GM19468 (cell line): ENCODE results near the gene ARFRP1.
"Not testable (repeated sequence)": the region's sequence is repeated elsewhere in the genome, so short reads cannot be mapped to it uniquely, and the experiment has no call there.

Source experiments
- ATAC-seq: cut with Tn5 transposase; IDR thresholded peaks from one replicate; pipeline ENCODE4 v1.9.1; 2021; ENCODE audit warnings: mild to moderate bottlenecking, moderate library complexity, moderate number of reproducible peaks; ENCODE audit not compliant: unreplicated experiment; ENCODE audit errors: extremely low read depth

ARFRP1 gene

DNA sequence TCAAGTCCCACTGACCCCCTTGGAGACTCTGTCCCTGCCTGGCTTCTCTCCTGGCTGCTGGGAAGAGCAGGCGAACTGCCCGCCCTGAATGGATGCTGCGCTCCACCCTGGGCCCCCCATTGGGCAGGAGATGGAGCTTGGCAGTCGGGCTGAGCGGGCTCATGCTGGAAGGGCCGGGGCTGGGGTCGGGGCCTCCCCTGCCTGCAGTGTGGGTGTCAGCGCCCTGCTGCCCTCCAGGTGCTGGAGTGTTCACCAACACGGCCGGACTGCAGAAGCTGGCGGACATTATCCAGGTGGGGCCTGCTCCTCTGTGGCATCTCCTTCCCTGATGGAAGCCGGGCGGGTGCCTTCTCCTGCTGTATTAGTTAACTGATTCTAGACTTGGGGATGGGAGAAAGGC, 27.3 kb downstream of the ARFRP1 start:
- no peak for ATAC-seq

DNA sequence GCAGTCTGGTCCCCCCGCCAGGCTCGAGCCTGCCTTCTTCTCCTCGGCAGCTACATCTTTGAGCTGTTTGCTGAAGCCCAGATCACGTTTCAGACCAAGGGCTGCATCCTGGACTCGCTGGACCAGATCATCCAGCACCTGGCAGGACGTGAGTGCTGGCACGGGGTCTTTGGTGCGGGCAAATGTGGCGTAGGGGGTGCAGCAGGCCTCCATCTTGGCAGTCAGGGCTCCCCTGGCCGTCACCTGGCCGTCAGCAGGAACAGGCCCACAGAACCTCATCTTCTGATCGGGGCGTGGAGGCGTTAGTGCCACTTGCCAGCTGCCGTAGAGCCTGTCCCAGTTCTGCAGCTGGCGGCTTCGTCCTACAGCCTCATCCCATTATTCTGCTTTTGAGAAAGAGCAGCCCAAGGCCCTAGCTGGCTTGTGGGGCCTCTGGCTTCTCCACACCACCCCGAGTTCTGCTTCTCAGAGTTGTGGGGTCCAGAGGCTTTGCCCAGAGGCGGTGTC, 27.9 kb downstream of the ARFRP1 start:
- ATAC-seq = no peak

DNA sequence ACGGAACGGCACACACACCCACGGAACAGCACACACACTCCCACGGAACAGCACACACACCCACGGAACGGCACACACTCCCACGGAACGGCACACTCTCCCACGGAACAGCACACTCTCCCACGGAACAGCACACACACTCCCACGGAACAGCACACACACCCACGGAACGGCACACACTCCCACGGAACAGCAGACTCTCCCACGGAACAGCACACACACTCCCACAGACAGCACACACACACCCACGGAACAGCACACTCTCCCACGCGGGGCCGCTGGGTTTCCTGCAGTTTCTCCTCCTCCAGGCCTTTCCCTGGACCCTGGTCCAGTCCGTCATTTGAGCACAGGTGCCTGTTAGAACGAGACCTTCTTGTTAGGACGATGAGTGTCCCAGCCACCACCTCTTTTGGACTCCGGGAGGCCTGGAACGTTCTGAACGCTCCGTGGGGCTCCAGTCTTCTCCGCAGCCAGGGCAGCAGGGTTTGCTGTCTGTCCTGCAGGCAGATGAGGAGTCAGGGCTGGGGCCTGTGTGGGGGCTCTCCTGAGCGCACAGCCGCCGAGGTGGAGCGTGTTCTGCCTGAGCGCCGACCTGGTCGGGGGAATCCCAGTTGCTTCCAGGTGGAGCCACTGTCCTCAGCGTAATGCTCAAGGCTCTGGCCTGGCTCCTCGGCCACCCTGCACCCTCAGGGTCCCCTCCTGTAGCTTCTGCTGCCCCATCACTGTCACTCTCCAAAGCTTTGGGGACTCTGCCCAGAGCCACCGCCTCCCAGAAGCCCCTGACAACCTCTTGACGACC, 28.9 kb downstream of the ARFRP1 start:
- no peak for ATAC-seq

DNA sequence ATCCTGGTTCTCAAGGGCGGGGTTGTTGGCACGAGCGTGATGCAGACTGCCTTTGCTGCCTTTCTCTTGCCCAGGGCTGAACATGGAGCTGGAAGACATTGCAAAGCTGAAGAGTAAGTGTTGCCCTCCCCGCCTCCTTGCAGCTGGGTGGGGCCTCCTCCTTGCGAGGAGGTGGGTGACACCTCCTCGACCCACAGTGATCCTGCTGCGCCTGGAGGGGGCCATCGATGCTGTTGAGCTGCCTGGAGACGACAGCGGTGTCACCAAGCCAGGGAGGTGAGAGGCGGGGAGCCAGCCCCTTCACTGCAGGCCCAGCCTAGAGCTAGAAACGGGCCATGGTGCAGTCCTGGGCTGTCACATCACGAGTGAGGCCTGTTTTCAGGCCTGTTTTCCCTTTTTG, 29.7 kb downstream of the ARFRP1 start:
- no peak for ATAC-seq

DNA sequence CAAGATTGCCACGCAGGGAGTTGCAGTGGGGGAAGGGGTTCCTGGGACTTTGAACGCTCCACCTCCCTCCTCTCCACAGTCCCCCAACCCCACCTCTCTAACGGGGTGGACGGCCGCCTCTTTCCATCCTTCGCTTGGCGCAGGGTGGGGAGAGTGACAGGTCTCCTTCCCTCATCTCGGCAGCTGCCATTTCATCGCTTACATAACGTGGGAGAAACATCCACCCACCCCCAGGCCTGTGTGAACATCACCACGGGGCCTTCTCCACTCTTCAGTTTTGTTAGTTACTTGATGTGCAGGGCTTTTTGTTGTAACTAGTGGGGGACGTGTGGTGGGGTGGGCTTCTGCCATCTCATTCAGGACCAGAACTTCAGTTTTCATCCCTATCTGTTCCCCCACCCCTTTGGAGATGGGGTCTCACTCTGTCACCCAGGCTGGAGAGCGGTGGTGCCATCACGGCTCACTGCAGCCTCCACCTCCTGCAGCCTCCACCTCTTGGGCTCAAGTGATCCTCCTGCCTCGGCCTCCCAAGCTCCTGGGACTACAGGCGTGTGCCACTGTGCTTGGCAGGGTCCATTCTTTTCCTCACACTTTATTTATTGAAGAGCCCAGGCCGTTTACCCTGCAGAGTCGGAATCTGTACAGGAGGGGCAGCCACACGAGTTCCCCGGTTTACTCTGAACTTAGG, 32.0 kb downstream of the ARFRP1 start:
- no peak for ATAC-seq

DNA sequence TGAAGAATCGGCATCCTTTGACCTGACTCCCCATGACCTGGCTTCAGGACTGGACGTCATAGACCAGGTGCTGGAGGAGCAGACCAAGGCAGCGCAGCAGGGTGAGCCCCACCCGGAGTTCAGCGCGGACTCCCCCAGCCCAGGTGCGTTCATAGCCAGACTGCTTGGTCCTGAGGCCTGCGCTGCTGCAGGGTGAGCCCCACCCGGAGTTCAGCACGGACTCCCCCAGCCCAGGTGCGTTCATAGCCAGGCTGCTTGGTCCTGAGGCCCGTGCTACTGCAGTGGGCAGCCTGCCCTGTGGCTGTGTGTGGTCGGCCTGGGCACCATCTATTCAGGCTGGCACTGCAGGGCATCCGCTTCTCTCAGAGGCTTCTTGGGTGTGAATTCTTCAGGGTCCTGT, 33.8 kb downstream of the ARFRP1 start:
- no peak for ATAC-seq

DNA sequence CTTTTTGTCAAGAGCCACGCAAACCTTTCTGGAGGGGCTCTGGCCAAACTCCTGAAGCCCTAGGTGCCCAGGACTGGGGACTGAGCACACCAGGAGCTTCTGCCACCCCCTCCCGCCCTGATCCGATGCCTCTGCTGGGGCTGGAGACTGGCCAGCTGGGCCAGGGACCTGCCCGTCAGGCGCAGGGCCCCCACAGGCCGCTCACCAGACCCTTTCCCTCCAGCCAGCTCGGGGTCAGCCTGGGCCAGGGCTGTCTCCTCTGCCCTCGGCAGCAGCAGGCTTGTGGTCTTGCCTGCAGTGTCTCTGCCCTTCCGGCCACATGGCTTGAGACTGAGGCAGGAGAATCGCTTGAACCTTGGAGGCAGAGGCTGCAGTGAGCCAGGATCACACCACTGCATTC, 35.1 kb downstream of the ARFRP1 start:
- no peak for ATAC-seq

DNA sequence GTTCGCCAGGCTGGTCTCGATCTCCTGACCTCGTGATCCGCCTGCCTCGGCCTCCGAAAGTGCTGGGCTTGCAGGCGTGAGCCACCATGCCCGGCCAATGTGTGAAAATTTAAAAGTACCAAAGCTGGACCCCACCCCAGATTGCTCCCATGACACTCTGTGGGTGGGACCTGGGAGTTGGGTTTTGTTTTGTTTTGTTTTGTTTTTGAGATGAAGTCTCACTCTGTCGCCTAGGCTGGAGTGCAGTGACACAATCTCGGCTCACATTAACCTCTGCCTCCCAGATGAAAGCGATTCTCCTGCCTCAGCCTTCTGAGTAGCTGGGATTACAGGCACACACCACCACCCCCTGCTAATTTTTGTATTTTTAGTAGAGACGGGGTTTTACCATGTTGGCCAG, 36.1 kb downstream of the ARFRP1 start:
- ATAC-seq = not testable (repeated sequence)

DNA sequence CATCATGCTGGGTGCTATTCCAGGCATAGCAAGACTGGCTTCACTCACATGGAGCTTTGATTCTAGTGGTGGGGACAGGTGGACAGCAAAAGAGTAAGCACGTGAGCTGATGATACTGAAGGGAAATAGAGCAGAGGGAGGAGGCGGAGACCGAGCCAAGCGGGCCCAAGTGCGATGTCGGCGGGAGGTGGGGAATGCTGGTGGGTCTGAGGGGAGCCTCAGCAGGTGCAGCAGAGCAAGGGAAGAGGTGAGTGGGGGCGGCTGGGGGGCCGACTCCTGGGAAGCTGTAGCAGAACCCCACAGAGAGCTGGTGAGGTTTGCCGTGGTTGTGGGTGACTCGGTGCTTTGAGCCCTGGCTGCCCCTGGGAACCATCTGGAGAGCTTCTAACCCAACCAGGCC, 39.4 kb downstream of the ARFRP1 start:
- no peak for ATAC-seq

DNA sequence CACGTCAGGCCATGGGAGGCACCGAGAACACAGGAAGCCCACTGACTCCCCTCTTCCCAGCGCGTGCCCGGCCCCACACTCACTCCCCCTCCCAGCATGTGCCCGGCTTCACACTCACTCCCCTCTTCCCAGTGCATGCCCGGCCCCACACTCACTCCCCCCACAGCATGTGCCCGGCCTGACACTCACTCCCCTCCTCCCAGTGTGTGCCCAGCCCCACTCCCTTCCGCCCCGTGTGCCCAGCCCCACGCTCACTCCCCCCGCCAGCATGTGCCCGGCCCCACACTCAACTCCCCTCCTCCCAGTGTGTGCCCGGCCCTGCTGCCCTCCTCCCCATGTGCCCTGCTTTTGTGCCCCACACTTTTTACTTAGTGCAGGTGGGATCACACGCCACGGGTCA, 39.9 kb downstream of the ARFRP1 start:
- no peak for ATAC-seq

DNA sequence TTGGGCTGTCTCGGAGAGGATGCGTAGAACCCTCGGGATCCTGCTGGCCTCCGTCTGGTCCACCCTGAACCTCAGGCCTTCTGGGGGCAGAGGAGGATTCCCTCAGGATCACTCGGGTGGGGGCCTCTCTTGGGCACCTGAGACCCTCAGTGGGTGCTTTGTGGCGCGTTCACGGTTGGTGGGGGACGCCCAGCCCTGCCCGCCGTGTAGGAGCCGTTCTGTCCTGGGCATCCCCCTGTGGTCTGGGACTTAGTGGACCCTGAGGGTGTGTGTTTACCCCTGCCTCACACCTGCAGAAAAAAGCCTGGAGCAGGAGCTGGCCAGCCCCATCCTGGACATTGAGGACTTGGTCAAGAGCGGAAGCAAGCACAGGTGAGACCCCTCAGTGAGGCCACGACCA, 42.1 kb downstream of the ARFRP1 start:
- ATAC-seq = no peak

DNA sequence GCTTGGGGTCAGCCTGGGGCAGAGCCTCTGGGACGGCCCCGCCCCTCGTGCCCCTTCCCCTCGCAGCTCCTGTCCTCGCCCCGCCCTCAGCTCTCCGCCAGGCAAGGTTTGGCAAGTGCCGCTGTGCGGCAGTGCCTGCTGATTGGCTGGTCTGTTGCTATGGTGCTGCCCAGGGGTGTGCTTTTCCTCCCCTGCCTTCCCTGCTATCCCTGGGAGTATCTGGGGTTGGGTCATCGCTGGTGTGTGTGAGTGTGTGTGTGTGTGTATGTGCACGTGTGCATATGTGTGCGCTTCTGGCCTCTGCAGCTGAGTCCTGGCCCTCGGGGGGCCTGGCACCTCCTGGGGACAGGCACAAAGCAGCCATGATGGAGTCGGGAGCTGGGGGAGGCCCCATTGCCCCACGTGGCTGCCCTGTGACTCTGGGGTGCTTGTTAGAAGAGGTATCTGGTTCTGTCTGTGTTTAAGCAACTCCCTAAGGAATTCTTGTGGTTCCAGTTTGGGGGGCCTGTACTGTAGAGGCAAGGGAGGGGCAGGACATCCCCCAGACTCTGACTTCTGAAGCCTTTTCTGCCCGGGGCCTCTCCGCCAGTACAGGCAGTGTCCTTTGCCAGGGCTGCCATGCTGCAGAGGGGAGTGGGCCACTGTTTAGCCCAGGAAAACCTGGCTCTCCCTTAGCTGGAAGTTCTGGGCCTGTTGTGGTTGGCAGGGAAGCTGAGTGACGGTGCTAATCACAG, 42.7 kb downstream of the ARFRP1 start:
- no peak for ATAC-seq

DNA sequence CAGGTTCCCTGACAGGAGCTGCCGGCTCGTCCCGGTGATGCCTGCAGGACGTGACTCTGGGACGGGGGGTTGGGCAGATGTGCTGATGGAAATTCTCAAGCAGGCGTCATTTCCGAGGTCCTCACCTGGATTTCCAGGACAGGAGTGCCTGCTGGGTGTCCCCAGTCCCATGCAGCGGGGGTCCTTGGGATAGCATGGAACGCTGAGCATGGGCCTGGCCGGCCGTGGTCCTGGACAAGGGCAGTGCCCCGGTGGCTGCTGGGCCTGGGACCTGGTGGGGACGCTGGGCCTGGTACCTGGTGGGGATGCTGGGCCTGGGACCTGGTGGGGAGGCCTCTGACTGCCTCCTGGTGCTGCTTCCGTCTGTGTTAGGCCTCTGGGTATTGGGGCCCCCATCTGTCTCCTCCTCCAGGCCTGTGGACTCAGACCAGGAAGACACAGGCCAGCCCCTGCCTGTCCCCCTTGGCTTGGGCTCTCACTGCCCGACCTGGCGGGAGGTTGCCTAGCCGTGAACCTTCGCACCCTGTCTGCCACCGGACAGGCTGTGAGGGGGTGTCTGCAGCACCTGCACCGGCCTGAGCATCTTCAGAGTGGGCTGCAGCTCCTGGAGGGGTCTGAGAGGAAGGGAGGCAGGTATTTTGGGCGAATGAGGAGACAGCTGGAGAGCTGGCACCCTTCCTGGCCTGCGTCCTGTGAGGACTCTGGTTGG, 43.5 kb downstream of the ARFRP1 start:
- ATAC-seq = no peak

DNA sequence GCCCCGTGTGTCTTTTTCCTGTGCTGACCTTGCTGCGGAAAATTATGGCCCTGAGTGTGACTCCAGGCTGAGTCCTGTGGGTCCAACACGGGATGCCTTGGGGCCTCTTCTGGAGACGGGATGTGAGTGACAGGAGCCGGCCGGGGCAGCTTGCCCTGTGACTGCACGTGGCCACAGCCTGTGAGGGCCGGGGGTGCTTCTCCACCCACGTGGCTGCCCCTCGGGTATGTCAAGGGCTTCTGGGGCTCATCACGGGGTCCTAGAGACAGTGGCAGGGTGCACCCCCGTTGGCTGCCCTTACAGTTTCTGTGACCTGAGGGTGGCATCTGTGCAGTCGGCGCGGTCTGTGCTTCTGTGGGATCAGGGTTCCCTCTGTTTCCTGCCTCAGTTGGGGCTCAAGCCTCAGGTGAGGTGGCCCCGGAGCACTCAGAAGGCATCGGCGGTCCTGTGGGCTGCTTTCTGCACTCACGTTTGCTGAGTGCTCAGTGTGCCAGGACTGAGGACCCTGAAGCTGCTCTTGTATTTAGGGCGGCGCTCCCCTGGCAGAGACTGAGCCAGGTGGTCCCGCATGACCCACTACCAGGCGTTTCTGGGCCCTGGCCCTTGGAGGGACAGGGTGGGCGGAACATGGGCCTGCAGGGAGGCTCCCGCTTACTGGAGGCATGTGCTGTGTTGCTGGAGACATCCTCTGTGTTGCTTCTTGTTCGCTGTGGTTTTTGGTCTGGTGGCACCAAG, 44.3 kb downstream of the ARFRP1 start:
- ATAC-seq = no peak

DNA sequence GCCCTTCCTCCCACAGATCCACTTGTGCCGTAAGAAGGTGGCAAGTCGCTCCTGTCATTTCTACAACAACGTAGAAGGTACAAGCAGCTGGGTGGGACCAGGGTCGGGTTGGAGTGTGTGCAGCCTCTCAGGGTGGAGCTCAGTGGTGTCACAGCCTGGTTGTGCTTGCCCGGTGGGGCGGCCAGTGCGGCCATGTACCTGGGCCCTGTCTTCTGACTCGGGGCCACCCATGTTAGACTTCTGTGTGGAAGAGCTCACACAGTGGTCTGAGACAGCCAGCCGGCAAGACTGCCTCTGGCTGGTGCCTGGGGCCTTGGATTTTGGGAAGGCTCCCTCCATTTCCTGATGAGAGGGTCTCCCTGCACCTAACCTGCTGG, 45.0 kb downstream of the ARFRP1 start:
- ATAC-seq = no peak

DNA sequence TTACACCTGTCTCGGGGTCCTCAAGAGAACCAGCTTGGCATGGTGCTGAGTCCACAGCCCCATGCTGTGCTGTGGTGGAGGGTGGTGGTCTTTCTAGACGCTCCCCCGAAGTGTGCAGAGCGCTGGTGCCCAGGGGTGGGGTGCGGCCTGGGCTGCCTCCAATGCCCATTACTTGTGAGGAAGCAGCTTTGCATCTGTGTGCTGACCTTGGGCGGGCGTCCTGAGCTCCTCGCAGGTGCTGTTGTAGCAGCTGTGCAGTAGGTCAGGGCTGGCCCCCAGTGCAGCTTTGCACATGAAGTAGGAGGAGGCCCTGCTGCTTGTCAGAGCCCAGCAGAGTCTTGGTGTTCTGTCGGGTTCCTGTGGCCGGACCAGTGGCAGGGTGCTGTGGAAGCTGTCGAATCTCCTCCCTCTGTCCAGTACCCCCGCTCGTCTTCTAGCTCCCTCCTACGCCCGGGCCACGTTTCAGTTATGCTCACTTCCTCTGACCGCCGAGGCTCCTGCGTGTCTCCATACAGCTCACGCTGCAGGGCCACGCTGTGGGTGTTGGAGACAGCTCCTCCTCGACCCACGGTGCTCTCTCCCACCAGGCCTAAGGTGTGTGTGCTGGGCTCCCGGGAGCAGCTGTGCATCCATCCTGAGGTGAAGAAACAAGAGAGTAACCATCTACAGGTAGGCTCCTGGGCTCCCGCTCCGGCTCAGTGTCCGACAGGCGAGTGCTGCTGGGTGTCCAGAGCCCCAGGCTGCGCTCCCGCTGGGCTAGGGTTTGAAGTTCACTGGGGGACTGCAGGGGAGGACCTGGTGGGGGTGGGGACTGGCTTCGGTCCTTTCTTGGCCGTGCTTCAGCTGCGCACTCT, 45.6 kb downstream of the ARFRP1 start:
- ATAC-seq = no peak

DNA sequence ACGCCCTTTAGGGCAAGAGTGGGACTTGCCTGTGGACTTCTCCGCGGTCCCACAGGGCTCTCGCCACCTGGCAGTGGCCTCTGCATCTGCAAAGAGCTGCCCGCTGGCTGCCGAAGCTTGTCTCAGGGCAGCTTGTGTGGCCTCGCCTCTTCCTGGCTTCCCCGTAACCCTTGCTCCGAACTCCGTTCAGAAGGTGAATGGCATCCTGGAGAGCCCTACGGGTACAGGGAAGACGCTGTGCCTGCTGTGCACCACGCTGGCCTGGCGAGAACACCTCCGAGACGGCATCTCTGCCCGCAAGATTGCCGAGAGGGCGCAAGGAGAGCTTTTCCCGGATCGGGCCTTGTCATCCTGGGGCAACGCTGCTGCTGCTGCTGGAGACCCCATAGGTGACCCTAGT, 46.7 kb downstream of the ARFRP1 start:
- no peak for ATAC-seq

DNA sequence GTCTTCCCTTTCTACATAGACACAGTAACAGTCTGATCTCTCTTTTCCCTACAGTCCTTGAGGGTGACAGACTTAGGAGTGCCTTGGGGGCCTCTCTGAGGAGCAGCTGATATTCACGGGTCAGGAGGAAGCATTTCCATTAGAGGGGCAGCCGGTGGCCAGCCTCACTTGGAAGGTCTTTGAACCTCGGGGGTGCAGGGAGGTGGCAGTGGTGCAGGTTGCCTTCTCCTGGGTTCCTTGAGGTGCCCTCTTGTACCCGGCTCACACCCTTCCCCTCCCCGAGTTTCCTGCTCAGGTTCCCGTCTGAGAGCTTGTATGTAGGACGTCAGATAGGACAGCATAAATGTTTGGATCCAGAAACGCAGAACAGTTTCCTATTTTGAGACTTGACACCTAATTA, 47.2 kb downstream of the ARFRP1 start:
- ATAC-seq = no peak

DNA sequence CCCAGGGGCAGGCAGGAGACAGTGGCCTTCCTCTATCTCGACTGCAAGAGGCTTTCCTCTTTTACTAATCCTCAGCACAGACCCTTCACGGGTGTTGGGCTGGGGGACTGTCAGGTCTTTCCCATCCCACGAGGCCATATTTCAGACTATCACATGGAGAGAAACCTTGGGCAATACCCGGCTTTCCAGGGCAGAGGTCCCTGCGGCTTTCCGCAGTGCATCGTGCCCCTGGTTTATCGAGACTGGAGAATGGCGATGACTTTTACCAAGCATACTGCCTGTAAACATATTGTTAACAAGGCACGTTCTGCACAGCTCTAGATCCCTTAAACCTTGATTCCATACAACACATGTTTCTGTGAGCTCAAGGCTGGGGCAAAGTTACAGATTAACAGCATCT, 47.6 kb downstream of the ARFRP1 start:
- ATAC-seq = not testable (repeated sequence)
